Uterus (tissue), 2 donors: ENCODE measurements around the gene CADM2.

Experiments
- POLR2A ChIP-seq, 2 donors: fragments of 450-650 bp; IDR thresholded peaks; one replicate each; pipeline ENCODE4 v1.6.1; 2016; ENCODE audit warnings: antibody characterized with exemption in 2 of 2, mild to moderate bottlenecking in 1 of 2, moderate library complexity in 1 of 2
- TF ChIP-seq, protein P1 (sequence below), 4 experiments: fragments of 200-600 bp in 2 of 4; fragments of 450-650 bp in 2 of 4; sonication (generic) in 2 of 4; IDR thresholded peaks; one replicate each; pipeline ENCODE4 v1.5.1; 2016 to 2019; ENCODE audit warnings: antibody characterized with exemption in 4 of 4, mild to moderate bottlenecking in 2 of 4, moderate library complexity in 1 of 4

DNA sequence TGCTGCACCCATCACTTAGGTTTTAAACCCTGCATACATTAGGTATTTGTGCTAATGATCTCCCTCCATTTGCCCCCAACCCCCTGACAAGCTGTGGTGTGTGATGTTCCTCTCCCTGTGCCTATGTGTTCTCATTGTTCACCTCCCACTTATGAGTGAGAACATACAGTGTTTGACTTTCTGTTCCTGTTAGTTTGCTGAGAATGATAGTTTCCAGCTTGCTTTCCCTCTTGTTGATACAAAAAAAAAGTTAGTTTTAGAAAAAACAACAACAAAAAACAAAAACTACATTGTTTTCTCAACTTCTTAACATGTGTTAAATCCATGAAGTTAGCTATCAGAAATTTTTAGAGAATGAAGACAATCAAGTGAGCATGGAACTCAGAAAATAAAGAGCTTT, 1079.1 kb downstream of the CADM2 start:
- TF ChIP-seq, protein P1, sequence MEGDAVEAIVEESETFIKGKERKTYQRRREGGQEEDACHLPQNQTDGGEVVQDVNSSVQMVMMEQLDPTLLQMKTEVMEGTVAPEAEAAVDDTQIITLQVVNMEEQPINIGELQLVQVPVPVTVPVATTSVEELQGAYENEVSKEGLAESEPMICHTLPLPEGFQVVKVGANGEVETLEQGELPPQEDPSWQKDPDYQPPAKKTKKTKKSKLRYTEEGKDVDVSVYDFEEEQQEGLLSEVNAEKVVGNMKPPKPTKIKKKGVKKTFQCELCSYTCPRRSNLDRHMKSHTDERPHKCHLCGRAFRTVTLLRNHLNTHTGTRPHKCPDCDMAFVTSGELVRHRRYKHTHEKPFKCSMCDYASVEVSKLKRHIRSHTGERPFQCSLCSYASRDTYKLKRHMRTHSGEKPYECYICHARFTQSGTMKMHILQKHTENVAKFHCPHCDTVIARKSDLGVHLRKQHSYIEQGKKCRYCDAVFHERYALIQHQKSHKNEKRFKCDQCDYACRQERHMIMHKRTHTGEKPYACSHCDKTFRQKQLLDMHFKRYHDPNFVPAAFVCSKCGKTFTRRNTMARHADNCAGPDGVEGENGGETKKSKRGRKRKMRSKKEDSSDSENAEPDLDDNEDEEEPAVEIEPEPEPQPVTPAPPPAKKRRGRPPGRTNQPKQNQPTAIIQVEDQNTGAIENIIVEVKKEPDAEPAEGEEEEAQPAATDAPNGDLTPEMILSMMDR (IDR thresholded peaks at IDR 0.05), result no peak
- no peak for TF ChIP-seq POLR2A (IDR thresholded peaks at IDR 0.05)
